Activated naive CD4-positive, alpha-beta T cell treated with anti-CD3 and anti-CD28 coated beads, Interleukin-2, amount 50 U/mL, for 16 hours (primary cell): Measurements from ENCODE around the gene UBE2Q1.
"Not testable (repeated sequence)": the region's sequence is repeated elsewhere in the genome, so short reads cannot be mapped to it uniquely, and the experiment has no call there.

Experiments
- DNase-seq: peaks from one replicate; pipeline ENCODE4 v3.0.0-alpha.2; 2020

The UBE2Q1 gene

DNA sequence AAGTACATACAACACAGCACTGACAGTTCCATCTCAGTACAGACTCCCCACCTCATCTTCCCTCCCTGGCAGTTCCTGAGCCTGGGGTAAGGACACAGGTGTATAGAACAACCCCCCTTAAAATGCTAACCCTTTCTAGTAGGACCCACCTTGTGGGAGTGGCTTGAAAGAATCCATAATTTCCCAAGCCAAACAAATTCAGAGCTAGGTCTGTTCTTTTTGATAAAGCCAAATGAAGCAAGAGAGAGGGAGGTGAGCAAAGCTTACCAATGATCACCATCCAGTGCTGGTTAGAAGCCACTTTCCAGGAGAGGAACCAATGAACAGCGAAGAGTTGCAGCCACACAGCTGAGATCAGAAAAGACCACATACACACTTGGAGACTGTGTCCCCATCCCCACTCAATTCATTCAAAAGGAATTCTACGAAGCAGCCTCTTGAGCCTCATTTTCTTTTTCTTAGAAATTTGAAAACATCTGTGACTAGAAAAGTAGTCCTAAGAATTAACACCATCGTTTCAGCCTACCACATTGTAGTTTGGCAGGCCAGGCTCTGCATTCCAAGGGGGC lies 9.2 kb downstream of the UBE2Q1 start:
- no peak for DNase-seq

DNA sequence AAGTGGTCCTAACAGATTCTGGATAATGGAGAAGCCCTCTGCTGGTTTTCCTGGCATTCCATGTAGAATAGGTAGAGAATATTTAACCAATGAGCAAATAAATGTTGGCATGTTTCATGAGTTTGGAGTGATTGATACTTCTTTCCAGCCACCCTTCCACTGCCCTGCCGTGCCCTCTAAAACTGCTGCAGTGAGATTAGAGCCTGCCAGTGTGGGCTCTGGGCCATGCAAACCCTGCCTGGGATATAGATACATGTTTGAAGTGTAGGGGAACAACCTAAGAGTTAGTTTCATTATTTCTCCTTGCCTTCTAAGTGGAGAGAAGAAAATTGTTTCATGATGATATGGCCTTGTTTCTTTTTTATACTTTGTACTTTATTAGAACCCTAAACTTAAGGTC lies 10.4 kb downstream of the UBE2Q1 start:
- no peak for DNase-seq

DNA sequence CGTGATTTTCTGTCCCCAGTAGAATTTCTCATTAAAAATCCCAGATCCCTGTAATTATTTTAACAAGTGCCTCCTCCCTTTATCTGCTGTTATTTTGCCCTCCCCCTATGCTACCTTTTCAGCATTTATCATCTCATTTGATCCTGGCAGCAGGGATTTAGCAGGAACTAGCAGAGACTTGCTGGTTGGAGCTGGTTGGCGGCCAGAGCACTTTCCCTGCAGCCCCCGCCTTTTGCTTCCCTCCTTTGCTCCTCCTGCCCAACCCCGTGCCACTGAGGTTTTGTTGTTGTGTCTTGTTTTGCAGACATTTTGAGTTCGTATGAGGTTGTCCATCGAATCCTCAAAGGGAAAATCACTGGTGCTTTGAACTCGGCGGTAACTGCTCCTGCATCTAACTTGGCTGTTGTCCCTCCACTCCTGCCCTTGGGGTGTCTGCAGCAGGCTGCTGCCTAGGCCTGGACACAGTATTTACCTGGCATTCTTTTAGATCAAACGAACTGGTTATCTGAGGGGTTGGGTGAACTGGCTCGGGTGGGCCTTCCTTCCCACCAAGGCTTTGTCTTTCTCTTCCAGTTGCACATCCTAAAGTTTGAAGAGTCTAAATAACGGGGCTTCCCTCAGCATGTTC lies 11.2 kb downstream of the UBE2Q1 start:
- DNase-seq = no peak

DNA sequence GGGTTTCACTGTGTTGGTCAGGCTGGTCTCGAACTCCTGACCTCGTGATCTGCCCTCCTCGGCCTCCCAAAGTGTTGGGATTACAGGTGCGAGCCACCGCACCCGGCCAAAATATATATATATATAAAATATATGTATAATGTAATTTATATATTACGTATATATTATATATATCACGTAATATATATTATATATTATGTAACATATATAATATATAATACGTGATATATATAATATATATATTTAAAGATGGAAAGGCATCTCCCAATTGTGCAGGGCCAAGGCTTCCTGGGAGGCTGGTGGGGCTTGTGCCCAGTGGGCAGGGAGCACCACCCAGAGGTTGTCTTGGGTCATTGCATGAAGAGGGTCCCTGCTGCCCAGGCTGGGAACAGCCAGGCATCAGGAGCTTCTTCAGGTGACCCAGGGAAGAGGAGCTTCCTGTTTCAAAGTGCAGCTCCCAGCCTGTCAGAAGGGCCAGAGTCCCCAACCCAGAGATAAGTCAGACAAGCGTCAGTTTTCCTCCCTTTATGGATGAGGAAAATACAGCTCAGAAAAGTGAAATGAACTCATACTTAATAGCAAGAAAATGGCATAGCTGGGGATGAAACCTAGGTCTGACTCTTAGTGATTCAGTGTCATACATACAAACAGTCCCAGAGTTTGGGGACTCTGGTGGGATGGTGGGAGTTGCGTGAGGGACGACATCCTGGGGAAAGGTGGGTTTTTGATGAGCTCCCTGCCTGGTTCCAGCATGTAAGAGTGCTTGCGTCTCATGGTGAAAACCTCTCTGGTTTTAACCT lies 12.0 kb downstream of the UBE2Q1 start:
- peak; percentile 45 for DNase-seq

DNA sequence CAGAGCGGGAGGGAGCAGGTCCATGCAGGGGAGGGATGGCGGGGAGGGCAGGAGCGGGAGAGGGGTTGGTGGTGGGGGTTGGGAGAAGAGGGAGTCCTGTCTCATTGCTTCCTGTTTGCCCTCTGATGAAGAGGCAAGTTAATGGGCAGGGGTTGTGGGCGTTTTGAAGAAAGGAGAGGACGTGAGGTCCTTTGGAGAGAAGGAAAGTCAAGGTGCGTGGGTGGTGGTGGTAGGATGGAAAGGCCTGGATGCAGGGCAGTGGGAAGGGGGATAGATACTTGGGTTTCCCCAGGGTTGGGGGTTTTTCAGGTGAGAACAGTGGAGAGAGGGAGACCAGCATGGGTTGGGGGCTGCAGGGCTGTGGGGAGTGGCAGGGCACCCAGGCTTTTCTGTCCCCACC lies 17.2 kb downstream of the UBE2Q1 start:
- DNase-seq = no peak

DNA sequence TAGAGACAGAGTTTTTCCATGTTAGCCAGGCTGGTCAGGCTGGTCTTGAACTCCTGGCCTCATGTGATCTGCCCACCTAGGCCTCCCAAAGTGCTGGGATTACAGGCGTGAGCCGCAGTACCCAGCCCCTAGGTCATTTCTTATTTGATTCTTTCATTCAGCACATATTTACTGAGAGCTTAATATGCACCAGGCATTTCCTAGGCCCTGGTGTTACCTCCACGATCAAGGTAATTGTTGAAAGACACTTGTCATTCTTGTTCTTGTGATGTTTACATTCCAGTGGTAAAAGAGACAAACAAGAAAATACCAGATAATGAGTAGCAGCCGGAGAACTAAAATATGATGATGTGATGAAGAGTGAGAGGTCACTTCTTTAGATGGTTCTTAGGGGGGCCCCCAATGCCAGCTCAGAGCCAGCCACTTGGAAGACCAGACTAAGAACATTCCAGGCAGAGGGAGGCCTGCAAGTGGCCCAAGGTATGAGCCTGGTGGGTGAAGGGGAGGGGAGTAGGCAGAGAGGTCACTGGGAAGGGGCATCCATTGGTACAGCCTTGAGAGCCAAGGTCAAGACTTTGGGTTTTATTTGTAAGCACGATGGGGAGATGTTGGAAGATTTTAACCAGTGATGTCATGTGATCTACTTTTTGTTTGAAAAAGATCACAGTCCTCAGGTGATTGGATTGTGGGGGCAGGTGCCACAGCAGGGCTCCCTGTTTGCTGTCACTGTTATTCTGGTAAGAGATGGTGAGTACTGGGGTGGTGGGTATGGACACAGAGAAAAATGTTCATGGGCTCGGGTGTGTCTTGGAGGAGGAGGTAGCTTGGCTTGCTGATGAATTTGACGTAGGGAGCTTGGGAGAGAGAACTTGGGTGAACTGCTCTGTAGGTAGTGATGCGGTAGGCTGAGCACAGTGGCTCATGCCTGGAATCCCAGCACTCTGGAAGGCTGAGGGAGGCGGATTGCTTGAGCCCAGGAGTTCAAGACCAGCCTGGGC lies 18.7 kb downstream of the UBE2Q1 start:
- DNase-seq = no peak

DNA sequence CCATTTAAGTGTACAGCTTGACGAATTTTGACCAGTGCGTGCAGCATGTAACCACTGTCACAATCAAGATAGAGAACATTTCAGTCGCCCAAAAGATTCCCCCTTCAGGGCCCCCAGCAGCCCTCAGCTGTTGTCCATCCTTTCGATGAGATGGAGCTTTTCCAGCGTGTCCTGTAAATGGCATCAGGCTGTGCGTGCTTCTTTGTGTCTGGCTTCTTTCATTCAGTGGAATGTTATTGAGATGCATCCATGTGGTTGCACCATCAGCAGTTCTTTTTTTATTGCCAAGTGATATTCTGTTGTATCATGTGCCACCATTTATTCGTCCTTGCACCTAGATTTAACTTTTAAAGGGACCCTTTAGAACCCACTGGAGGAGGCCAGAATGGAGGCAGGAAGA lies 21.9 kb downstream of the UBE2Q1 start:
- DNase-seq = no peak

DNA sequence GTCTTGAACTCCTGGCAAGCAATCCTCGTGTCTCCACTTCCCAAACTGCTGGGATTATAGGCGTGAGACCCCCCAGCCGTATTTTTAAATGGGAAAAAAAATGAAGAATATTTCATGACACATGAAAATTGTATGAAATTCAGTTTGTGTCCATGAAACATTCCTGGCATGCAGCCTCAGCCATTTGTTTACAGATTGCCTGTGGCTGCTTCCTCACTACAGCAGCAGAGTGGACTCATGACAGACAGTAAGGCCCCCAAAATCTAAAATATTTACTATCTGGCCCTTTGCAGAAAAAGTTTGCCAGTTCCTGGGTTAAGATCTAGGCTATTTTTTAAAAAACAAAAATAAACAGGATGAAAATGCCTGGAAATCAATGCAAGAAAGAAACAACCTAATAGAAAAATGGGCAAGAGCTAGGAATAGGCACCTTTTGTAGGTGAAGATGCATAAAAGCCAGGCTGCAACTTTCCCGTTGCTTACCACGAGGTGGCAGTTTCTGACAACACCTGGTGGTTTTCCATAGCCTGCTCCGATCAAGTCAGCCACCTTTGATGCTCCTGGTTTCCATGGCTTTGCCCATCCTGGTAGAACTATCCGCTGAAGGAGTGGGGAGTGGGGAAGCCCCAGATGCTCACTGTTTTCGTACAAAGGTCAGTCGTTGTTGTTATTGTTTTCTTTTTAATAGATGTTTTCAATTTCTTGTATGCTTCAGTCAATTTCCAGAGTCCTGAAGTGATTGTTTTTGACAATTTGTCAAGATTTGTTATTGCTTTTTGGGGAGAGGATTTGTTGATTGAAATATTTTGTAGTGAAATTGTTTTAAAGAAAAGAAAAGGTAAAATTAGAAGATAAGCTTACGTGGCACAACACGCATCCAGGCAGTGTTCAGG lies 24.3 kb downstream of the UBE2Q1 start:
- no peak for DNase-seq

DNA sequence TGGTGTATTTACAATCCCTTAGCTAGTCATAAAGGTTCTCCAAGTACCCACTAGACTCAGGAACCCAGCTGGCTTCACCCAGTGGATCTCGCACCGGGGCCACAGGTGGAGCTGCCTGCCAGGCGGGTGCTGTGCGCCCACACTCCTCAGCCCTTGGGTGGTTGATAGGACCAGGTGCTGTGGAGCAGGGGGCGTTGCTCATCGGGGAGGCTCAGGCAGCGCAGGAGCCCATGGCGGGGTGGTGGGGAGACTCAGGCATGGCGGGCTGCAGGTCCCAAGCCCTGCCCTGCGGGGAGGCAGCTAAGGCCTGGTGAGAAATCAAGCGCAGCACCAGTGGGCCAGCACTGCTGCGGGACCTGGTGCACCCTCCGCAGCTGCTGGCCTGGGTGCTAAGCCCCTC lies 26.5 kb downstream of the UBE2Q1 start:
- not testable (repeated sequence) for DNase-seq

DNA sequence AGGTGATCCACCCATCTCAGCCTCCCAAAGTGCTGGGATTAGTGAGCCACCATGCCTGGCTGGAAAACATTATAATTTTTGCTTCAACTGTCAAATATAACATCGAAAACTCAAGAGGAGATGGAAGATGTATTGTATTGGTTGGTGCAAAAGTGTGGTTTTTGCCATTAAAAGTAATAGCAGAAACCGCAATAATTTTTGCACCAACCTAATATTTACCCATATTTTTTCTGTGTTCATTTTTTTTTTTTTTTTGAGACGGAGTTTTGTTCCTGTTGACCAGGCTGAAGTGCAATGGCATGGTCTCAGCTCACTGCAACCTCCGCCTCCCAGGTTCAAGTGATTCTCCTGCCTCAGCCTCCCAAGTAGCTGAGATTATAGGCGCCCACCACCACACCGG lies 29.2 kb downstream of the UBE2Q1 start:
- no peak for DNase-seq

DNA sequence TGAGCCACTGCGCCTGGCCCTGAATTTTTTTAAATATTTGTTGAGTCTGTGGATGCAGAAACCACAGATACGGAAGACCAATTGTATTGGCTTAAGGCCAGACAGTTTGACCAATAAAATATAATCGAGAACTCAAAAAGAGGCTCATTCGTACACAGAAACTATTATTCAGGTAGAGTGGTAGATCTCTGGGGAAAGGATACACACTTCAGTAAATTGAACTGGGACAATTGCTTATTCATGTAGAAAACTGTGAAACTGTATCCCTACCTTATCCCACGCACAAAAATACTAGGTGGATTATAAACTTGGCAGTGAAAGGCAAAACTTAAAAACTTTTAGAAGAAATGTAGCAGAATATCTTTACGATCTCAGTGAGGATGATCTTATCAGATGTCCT lies 31.3 kb downstream of the UBE2Q1 start:
- DNase-seq = no peak

DNA sequence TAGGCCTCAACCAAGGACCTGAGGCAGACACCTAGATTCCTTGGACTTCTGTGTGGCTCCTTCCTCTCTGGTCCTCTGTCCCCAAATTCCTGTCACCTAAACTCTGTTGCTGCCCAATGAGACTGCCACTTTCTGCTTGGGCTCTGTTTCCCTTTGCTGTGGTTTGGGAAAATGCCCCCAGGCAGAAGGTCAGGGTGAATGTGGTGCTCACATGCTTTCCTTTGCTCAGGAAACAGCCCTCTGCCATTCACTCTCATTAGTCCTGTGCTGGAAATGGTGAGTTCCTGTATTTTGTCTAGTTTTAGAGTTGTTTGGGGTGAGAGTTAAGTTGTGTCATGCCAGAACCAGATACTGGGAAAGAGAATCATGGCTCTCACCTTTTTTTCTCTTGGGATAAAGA lies 33.6 kb downstream of the UBE2Q1 start:
- DNase-seq = no peak

DNA sequence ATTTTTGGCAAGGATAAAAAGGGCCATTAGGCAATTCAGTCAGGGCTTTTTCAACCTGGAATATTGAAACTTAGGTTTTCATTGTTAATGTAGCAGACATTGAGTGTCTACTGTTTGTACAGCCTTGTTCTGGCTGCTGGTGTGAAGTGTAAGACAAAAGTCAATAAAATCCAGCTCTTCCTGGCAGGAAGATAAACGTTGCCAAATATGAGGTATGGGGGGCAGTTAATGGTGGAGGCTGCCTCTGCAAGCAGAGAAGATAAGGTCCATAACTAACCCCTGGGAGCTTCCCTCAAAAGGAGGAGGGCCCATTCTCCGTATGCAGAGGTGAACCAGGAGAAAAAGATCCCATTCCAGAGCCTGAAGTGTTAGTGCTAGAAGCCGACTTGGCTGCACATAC lies 36.8 kb downstream of the UBE2Q1 start:
- DNase-seq = no peak

DNA sequence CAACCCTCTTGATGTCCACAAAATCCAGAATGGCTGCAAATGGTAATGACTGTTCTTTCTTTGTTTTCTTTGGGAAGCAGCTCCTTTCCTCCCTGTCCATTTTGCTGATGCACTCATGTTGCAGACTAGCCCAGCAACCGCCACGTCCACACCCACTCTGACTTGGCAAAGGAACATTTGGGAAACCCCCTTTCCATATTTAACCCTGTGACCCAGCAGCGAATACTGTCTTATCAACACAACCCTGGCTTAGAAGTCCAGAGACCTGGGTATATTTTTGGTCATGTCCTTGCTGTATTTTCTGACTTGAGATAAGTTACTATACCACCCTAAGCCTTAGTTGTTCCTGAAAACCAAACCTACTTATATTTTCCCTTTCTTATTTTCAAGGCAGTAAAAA lies 38.1 kb downstream of the UBE2Q1 start:
- DNase-seq = no peak

DNA sequence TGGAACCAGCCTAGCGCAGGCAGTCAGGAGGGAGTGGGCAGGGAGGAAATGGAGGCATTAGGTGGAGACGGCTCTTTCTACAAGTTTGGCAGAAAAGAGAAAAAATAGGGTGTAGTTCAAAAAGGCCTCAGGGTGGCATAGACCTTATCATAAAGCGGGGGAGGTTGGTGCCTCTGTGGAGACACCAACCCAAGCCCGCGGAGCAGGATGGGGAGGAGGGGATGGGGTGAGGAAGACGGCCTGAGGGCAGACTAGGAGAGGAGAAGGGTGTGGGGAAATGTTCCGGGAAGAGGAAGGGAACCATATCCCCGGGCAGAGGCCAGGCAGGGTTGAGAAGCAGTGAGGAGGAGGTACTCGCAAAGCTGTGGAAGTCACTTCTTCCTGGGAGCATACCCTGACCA lies 38.9 kb downstream of the UBE2Q1 start:
- no peak for DNase-seq

DNA sequence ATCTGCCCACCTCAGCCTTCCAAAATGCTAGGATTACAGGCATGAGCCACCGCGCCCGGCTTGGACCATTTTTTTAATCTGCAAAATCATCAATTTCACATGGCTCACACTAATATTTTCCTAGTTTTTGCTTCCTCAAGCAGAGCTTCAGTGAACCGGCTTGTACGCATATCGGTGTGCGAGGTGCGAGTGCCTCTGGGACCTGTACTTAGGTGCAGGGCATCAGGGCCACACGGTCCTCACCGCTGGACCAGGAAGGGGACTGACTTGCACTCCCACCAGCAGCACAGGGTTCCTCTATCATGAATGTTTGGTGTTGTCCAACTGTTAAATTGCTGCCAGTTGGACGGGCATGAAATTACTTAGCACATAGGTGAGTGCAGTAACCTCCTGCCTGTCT lies 40.8 kb downstream of the UBE2Q1 start:
- no peak for DNase-seq

DNA sequence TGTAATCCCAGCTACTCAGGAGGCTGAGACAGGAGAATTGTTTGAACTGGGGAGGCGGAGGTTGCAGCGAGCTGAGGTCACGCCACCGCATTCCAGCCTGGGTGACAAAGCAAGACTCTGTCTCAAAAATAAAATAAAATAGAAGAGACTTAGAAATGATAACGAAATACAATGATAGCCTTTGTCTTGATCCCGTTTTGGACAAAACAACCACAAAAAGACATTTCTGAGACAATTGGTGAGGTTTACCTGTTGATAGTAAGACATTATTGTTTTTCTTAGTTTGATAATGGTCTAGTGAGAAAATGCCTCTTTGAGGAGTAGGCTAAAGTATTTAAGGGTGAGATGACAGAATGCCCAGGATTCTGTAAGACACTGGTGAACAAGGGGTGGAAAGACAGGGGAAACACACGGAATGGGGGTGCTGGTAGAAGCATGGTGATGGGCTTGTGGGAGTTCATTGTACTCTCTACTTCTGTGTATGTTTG lies 44.4 kb downstream of the UBE2Q1 start:
- no peak for DNase-seq

DNA sequence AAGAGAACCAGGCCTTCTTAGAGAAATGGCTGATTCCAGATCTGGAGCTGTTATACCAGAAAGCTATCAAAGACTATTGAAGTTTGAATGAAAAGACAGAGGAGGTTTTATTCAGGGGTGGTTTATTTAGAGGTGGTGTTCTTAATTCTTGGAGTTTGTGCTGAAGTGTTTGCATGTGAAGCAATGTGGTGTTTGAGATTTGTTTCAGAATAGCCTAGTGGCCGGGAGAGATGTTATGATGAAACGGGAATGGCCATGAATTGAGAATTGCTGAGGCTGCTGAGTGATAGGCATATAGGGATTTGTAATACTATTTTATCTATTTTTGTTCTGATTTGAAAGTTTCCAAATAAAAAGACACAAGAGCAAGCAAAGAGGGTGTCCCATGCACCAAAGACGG lies 45.7 kb downstream of the UBE2Q1 start:
- DNase-seq = no peak

DNA sequence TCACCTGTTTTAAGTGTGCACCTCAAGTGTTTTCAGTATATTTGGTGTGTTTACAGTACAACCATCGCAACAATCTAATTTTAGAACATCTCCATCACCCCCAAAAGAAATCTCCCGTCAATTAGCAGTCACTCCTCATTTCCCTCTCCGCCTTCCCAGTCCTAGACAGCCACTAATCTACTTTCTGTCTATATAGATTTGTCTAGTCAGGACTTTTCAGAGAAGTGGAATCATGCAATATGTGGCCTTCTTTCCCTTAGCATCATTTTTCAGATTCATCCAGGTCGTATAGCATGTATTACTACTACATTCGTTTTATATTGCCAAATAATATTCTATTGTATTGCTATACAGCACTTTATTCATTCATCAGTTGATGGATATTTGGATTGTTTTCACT lies 54.6 kb downstream of the UBE2Q1 start:
- DNase-seq = no peak

DNA sequence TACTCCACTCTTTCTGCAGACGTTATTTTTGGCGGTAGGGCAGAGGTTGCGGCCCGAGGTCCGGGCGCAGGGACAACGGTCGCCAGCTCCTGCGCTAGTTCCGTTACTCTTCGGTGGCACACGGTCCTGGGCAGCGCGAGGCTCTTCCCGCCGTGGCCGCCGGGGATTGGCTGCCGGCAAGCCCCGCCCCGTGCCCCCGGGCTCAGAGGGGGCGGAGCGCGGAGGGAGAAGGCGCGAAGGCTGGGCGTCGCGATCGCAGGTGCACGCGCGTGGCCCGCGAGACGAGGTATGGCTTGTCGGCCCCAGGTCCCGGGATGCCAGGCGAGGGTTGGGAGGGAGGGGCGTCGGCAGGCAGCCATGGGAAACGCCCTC lies 55.7 kb downstream of the UBE2Q1 start:
- no peak for DNase-seq

DNA sequence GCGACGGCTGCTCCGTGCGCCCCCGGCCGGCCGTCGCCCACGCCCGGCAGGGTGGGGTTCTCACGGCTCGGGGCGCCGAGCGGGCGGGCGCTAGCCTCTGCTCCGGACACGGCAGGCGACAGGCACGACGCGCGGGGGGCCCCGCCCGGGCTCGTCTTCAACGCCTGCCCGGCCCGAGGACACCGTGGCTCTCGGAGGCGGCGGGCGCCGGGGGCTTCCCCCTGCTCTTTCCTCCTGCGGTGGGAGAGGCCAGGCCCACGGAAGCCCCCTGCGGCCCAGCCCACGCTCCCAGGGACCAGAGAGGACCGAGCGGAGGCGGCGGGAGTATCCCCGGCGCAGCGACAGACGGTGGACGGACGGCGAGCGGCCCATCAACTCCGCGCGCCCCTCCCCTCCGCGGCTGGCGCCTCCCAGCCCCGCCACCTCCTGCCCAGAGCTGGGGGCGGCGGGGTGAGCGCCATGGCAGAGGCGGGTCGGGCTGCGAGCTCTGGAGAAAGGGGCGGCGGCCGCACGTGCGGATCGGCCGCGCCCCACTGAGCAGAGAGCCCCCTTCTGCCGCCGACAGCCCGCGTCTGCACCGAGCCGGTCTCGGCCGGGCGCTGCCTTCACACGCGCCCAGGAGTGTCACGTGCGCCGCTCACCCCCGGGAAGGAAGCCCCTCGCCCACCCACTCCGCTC lies 56.3 kb downstream of the UBE2Q1 start, which contains the start of the genes SHE and TDRD10:
TSS of gene SHE (minus strand) at position 347 of the 678 bp plus-strand sequence. CDS start 386 bp downstream, outside the sequence.
TSS of gene TDRD10 (plus strand) at position 154 of the 678 bp plus-strand sequence. CDS start 4,685 bp downstream, outside the sequence.
- DNase-seq = peak; percentile 24
